Trophoblast cell (in vitro differentiated cells and primary cell): ENCODE results near the gene CD2BP2.
A peak's percentile ranks its signal among the peaks of the same experiment; 100 is the strongest.

Source experiments
- DNase-seq, 2 donors: peaks; one replicate each; pipeline ENCODE4 v3.0.0-alpha.2; 2016
- H2AFZ ChIP-seq: 2 replicates; pipeline ENCODE4 v1.6.1; 2013; ENCODE audit warnings: low read length, moderate library complexity, mild to moderate bottlenecking; ENCODE audit not compliant: insufficient read depth, poor library complexity
- H2AK5ac ChIP-seq: 2 replicates; pipeline ENCODE4 v1.6.1; 2013; ENCODE audit warnings: mild to moderate bottlenecking, low read length
- H2BK120ac ChIP-seq: 2 replicates; pipeline ENCODE4 v1.6.1; 2013; ENCODE audit warnings: low read length, mild to moderate bottlenecking, moderate library complexity; ENCODE audit not compliant: insufficient read depth, poor library complexity
- H2BK12ac ChIP-seq: 2 replicates; pipeline ENCODE4 v1.6.1; 2013; ENCODE audit warnings: mild to moderate bottlenecking, low read length, moderate library complexity
- H2BK5ac ChIP-seq: 2 replicates; pipeline ENCODE4 v1.6.1; 2013; ENCODE audit warnings: low read length, low read depth, moderate library complexity, mild to moderate bottlenecking; ENCODE audit not compliant: poor library complexity
- H3K14ac ChIP-seq: 2 replicates; pipeline ENCODE4 v1.6.1; 2013; ENCODE audit warnings: mild to moderate bottlenecking, low read length
- H3K18ac ChIP-seq: 2 replicates; pipeline ENCODE4 v1.6.1; 2013; ENCODE audit warnings: mild to moderate bottlenecking, low read length
- H3K23ac ChIP-seq: 2 replicates; pipeline ENCODE4 v1.6.1; 2013; ENCODE audit warnings: low read length
- H3K27ac ChIP-seq: 2 replicates; pipeline ENCODE4 v1.5.1; 2013; ENCODE audit warnings: low read depth, mild to moderate bottlenecking, inconsistent platforms, low read length, moderate library complexity
- H3K27me3 ChIP-seq: 2 replicates; pipeline ENCODE4 v1.6.1; 2013; ENCODE audit warnings: inconsistent platforms, mild to moderate bottlenecking, low read length, moderate library complexity; ENCODE audit not compliant: insufficient read depth
- H3K36me3 ChIP-seq, 2 experiments: 1 replicate in 1 of 2; 2 replicates in 1 of 2; pipeline ENCODE4 v1.6.1; 2013; ENCODE audit warnings: low read length in 2 of 2, mild to moderate bottlenecking in 2 of 2, moderate library complexity in 1 of 2; ENCODE audit not compliant: insufficient read depth in 2 of 2, control insufficient read depth in 1 of 2
- H3K4ac ChIP-seq: 2 replicates; pipeline ENCODE4 v1.6.1; 2013; ENCODE audit warnings: low read depth, mild to moderate bottlenecking, low read length, moderate library complexity
- H3K4me1 ChIP-seq, 2 experiments: 1 replicate in 1 of 2; 2 replicates in 1 of 2; pipeline ENCODE4 v1.6.1; 2013; ENCODE audit warnings: low read length in 2 of 2, mild to moderate bottlenecking in 2 of 2, moderate library complexity in 1 of 2; ENCODE audit not compliant: insufficient read depth in 2 of 2, control insufficient read depth in 1 of 2
- H3K4me2 ChIP-seq: 2 replicates; pipeline ENCODE4 v1.6.1; 2013; ENCODE audit warnings: inconsistent platforms, mild to moderate bottlenecking, low read length, moderate library complexity
- H3K4me3 ChIP-seq: 2 replicates; pipeline ENCODE4 v1.5.1; 2013; ENCODE audit warnings: mild to moderate bottlenecking, low read depth, low read length, inconsistent platforms
- H3K79me1 ChIP-seq: one replicate; pipeline ENCODE4 v1.6.1; 2013; ENCODE audit warnings: low read length
- H3K79me2 ChIP-seq: 2 replicates; pipeline ENCODE4 v1.6.1; 2013; ENCODE audit warnings: low read length, mild to moderate bottlenecking; ENCODE audit not compliant: control insufficient read depth, insufficient read depth, poor library complexity
- H3K9ac ChIP-seq: 2 replicates; pipeline ENCODE4 v1.6.1; 2013; ENCODE audit warnings: mild to moderate bottlenecking, low read length
- H3K9me3 ChIP-seq: 2 replicates; pipeline ENCODE4 v1.6.1; 2013; ENCODE audit warnings: low read depth, mild to moderate bottlenecking, control low read depth, inconsistent platforms, low read length; ENCODE audit not compliant: insufficient read depth
- H4K12ac ChIP-seq: 2 replicates; pipeline ENCODE4 v1.6.1; 2013; ENCODE audit warnings: low read depth, mild to moderate bottlenecking, low read length, moderate library complexity
- H4K8ac ChIP-seq: 2 replicates; pipeline ENCODE4 v1.6.1; 2013; ENCODE audit warnings: low read depth, mild to moderate bottlenecking, low read length, moderate library complexity
- H4K91ac ChIP-seq: one replicate; pipeline ENCODE4 v1.6.1; 2013; ENCODE audit warnings: low read depth, mild to moderate bottlenecking, low read length, moderate library complexity
- WGBS: extraction: QIAGEN DNeasy Blood & Tissue Kit; methylation state at CpG from one replicate; pipeline ENCODE4 v1.1.7; 2013; ENCODE audit warnings: missing lambda C conversion rate; ENCODE audit not compliant: insufficient read length, insufficient coverage; ENCODE audit errors: extremely low coverage; 5-methylcytosine and 5-hydroxymethylcytosine counted together

CD2BP2 gene

DNA sequence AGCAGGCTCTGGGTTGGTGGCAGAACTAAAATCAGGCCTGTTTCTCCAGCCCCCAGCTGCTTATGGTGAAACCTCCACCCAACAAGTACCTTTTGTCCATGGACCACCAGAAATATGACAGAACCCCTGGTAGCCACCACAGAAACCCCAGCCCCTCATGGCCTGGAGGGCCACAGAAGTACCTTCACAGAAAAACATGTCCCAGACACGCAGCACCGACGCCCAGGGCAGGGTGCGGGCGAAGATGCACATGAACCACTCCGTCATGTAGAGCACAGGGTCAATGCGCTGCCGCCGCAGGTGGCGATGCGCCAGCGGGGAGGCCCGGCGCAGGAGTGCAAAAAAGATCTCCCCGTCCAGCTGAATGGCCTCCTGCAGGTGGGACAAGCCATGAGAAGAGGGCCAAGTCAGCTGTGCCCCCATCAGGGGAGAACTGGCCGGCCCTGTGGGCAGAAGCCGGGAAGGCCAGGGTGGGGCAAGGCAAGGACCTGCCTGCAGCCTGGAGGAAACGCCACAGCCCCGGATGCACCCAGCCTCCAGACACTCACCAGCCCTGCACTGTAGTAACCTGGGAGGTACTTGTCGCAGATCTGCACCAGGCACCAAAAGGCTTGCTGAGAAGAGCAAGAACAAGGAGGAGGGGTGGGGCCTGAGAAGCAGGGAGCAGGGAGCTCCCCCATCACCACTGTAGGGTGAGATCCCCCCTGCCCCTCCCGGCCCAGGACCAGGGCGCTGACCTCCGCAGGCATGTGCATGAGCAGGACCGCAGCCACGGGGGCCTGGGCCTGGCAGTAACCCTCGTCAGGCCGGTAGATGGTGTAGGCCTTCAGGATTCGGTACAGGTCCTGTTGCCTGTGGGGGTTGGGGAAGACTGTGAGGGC lies 4.1 kb upstream of the CD2BP2 start:
- no peak for DNase-seq
- Histone ChIP-seq H3K4me2 (no peak overlapping the region), H2BK120ac (no peak overlapping the region), H3K14ac (no peak overlapping the region), H2AFZ (no peak overlapping the region), H3K9me3 (no peaks in the 10 kb centered on the region), H3K36me3 (peaks cover 36 to 41% of the 10 kb centered on the region in 2 experiments), H4K91ac (no peak overlapping the region), H3K79me1 (peaks cover 15% of the 10 kb centered on the region), H2BK12ac (no peak overlapping the region), H3K27ac (peak overlapping the region; percentile 45), H4K8ac (no peak overlapping the region), H3K9ac (no peak overlapping the region), H3K27me3 (no peaks in the 10 kb centered on the region), H3K4me3 (no peak overlapping the region), H3K4me1 (peaks cover 15 to 20% of the 10 kb centered on the region in 2 experiments), H2AK5ac (no peak overlapping the region), H3K4ac (no peak overlapping the region), H3K23ac (no peak overlapping the region), H2BK5ac (no peak overlapping the region), H3K18ac (no peak overlapping the region), H3K79me2 (peaks cover 10% of the 10 kb centered on the region), H4K12ac (peak overlapping the region; percentile 22)
- no CpG with 5 or more reads among the region's 28 CpGs for WGBS

- Histone ChIP-seq H3K4me3 (peak overlapping the region; percentile 6), H2AK5ac (no peak overlapping the region), H3K79me2 (peaks cover 10% of the 10 kb centered on the region), H3K9me3 (no peaks in the 10 kb centered on the region), H2BK120ac (no peak overlapping the region), H3K79me1 (peaks cover 15% of the 10 kb centered on the region), H3K9ac (no peak overlapping the region), H4K12ac (no peak overlapping the region), H3K4ac (no peak overlapping the region), H2BK12ac (no peak overlapping the region), H3K27me3 (no peaks in the 10 kb centered on the region), H3K4me1 (peaks cover 19 to 20% of the 10 kb centered on the region in 2 experiments), H4K8ac (no peak overlapping the region), H4K91ac (no peak overlapping the region), H2AFZ (no peak overlapping the region), H3K14ac (no peak overlapping the region), H3K27ac (no peak overlapping the region), H2BK5ac (no peak overlapping the region), H3K18ac (no peak overlapping the region), H3K4me2 (no peak overlapping the region), H3K36me3 (peaks cover 38 to 46% of the 10 kb centered on the region in 2 experiments), H3K23ac (no peak overlapping the region)
- WGBS = no CpG with 5 or more reads among the region's 9 CpGs
- DNase-seq = no peak
Measured at GRCh38 chr16:30358577-30358936, 3.4 kb upstream of the CD2BP2 start.

- peak overlapping the region; percentile 6 for H3K4me3 ChIP-seq
- peak overlapping the region; percentile 19 for H2BK12ac ChIP-seq
- no peak for DNase-seq
- H3K14ac ChIP-seq = peak overlapping the region; percentile 1
- no peak overlapping the region for H3K4ac ChIP-seq
- H3K9ac ChIP-seq = no peak overlapping the region
- peak overlapping the region; percentile 8 for H4K8ac ChIP-seq
- peak overlapping the region; percentile 5 for H2BK5ac ChIP-seq
- H4K91ac ChIP-seq = no peak overlapping the region
- no peak overlapping the region for H3K4me2 ChIP-seq
- H3K4me1 ChIP-seq = peaks cover 19 to 20% of the 10 kb centered on the region in 2 experiments
- H4K12ac ChIP-seq = peak overlapping the region; percentile 3
- no peaks in the 10 kb centered on the region for H3K27me3 ChIP-seq
- H2BK120ac ChIP-seq = no peak overlapping the region
- no peak overlapping the region for H3K23ac ChIP-seq
- no peak overlapping the region for H2AK5ac ChIP-seq
- H3K79me2 ChIP-seq = peaks cover 10% of the 10 kb centered on the region
- peak overlapping the region; percentile 1 for H3K27ac ChIP-seq
- peaks cover 45 to 53% of the 10 kb centered on the region in 2 experiments for H3K36me3 ChIP-seq
- no peak overlapping the region for H3K18ac ChIP-seq
- H3K79me1 ChIP-seq = peaks cover 15% of the 10 kb centered on the region
- WGBS = no CpG with 5 or more reads among the region's 37 CpGs
- no peak overlapping the region for H2AFZ ChIP-seq
- H3K9me3 ChIP-seq = no peaks in the 10 kb centered on the region
Measured at GRCh38 chr16:30357715-30358576, 2.8 kb upstream of the CD2BP2 start.

DNA sequence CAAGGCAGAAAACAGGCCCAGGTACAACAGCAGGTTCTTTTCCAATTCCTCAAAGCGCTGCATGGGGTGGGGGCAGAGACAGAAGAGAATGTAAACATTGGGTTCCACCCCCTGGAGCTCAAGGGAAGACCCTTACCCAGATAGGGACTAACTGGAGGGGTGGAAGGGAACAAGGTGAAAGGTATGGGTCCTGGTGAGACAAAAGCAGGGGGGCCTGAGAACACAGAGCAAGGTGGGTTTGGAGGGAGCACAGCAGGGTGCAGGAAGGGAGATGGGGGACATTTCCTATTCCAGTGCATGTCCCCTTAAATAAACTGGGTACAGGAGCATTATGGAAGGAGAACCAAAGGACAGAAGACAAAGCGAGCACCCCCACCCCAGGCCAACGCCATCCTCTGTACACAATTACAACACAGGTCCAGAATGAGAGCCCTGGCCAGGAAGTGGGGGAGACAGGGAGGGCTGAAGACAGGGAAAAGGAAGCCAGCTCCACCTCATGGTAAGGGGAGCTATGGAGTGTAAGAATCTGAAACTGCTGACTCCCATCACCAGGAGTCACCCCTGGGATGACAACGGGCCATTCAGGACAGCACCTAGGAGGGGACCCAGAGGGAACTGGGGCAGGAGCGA lies 2.1 kb upstream of the CD2BP2 start:
- Histone ChIP-seq H2BK12ac (no peak overlapping the region), H4K8ac (peak overlapping the region; percentile 19), H3K27ac (peak overlapping the region; percentile 1), H3K9ac (no peak overlapping the region), H3K14ac (no peak overlapping the region), H2BK5ac (no peak overlapping the region), H3K27me3 (no peaks in the 10 kb centered on the region), H3K9me3 (no peaks in the 10 kb centered on the region), H3K4me2 (no peak overlapping the region), H3K36me3 (peaks cover 52 to 58% of the 10 kb centered on the region in 2 experiments), H3K79me2 (peaks cover 10% of the 10 kb centered on the region), H4K91ac (peak overlapping the region; percentile 39), H3K23ac (no peak overlapping the region), H2AFZ (no peak overlapping the region), H2AK5ac (peak overlapping the region; percentile 30), H3K18ac (peak overlapping the region; percentile 25), H3K4ac (peak overlapping the region; percentile 10), H4K12ac (peak overlapping the region; percentile 3), H3K4me3 (no peak overlapping the region), H2BK120ac (no peak overlapping the region), H3K4me1 (peaks cover 19 to 20% of the 10 kb centered on the region in 2 experiments), H3K79me1 (peaks cover 15% of the 10 kb centered on the region)
- no CpG with 5 or more reads among the region's 5 CpGs for WGBS
- no peak for DNase-seq
